ENCODE measurements around the gene DNAJC18. TPM values are rescaled to one million over a fixed set of nuclear protein-coding genes. Genes with fewer than 3 reads are reported as not detected.

Gene DNAJC18
- total RNA-seq, 1 experiment from 2014 or later = 12.5 TPM

DNA sequence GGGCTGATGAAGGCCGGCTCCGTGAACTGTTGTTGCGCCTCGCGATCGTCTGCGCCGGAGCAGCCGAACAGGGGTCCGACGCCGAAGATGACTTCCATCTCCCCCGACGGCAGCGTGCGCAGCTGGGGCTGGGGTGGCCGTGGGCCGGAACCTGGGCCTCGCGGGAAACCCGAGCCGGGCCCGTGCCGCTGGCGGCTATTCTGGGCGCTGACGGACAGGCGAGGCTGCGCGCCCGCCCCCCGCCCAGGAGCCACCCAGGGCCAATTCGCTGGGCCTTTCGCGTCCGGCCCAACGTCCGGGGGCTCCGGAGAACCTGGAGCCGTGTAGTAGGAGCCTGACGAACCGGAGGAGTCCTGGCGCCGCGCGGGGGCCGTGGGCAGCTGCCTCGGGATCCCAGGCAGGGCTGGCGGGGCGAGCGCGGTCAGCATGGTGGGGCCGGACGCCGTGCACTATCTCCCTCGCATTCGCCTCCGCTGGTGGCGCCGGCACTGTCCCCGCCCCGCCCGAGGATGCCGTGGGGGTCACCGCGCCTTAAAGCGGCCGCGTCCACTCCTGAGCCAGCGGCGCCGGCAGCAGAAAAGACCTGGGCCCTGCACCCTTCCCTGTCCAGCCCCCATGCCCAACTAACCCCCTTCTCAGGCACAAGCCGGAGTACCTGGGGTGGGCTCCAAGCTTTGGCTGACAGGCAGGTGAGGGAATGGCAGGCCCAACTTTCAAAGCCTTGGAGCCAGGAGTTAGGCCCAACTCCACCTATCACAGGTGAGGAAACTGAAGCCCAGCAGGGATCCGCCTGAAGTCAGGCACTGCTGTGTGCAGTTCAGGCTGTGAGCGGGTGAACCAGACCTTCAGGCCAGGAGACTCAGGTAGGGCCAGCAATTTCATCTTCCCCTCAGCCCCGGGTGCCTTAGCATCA, 44.4 kb downstream of the DNAJC18 start, which contains the start of gene PROB1:
PROB1 (minus strand) TSS at position 451 of the 913 bp plus-strand sequence; CDS start at position 428, 23 bp downstream.
- Histone ChIP-seq H3K4me1 (peaks cover 22% of the 10 kb centered on the region), H3K27me3 (replicated peaks; ENCODE audit: control insufficient read depth, insufficient read depth, low read length) (no peaks in the 10 kb centered on the region), H3K4me3 (ENCODE audit: low read depth, low read length) (no peak within 1 kb of the TSS), H3K36me3 (ENCODE audit: control insufficient read depth, insufficient read depth, low read length) (no peaks in the 10 kb centered on the region; the same call in 1 of the 2 replicates), H3K9me3 (no peaks in the 10 kb centered on the region)
- ChIA-PET POLR2A (interaction anchor here (0.6 kb wide), 1 partner anchor 102 kb away, joined by 7 read pairs; no protein-coding TSS in a partner anchor), CTCF (no interaction called here)
- Mint-ChIP-seq H3K27me3 (ENCODE audit: insufficient read depth, unreplicated experiment) (no peaks in the 10 kb centered on the region), H3K4me1 (ENCODE audit: low read depth, unreplicated experiment) (peaks cover 9% of the 10 kb centered on the region), H3K4me3 (ENCODE audit: unreplicated experiment) (no peak within 1 kb of the TSS), H3K9me3 (ENCODE audit: unreplicated experiment) (no peaks in the 10 kb centered on the region), H3K27ac (ENCODE audit: unreplicated experiment) (no peak within 1 kb of the TSS), H3K36me3 (ENCODE audit: insufficient read depth, unreplicated experiment) (peaks cover 20% of the 10 kb centered on the region)
- no TSS peak for BruUV-seq (replicated peaks)
- intact Hi-C loops (cut with micrococcal nuclease; ENCODE audit: unreplicated experiment) = no loop called here
- TF ChIP-seq, protein P1, sequence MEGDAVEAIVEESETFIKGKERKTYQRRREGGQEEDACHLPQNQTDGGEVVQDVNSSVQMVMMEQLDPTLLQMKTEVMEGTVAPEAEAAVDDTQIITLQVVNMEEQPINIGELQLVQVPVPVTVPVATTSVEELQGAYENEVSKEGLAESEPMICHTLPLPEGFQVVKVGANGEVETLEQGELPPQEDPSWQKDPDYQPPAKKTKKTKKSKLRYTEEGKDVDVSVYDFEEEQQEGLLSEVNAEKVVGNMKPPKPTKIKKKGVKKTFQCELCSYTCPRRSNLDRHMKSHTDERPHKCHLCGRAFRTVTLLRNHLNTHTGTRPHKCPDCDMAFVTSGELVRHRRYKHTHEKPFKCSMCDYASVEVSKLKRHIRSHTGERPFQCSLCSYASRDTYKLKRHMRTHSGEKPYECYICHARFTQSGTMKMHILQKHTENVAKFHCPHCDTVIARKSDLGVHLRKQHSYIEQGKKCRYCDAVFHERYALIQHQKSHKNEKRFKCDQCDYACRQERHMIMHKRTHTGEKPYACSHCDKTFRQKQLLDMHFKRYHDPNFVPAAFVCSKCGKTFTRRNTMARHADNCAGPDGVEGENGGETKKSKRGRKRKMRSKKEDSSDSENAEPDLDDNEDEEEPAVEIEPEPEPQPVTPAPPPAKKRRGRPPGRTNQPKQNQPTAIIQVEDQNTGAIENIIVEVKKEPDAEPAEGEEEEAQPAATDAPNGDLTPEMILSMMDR (IDR thresholded peaks at IDR 0.05; ENCODE audit: insufficient read depth in 1 of 2, low read depth in 1 of 2, low read length in 1 of 2, severe bottlenecking in 1 of 2, unreplicated experiment in 1 of 2) = no peak
- no peak for DNase-seq

DNA sequence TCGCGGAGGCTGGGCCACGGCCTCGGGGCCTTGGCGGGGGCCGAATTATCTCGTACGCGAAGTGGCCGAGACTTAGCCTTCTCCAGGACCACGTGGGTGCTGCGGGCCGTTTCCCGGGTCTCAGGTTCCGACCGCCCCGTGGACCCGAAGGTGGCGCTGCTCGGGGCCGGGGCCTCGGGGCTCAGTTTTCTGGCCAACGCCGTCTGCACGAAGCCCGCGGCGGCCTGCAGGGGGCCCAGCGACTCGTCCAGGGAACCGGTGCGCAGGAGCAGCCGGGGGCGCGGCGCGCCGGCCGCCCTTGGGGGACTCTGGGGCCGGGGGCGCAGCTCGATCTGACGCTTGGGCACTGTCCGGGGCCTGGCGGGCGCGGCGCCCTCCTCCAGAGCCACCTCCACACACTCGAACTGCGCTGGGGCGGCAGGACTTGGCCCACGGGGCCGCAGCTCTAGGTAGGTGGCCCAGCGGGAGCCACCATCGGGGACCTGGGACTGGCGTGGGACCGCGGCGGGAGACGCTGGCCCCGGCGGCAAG, 45.1 kb downstream of the DNAJC18 start:
- peaks cover 17% of the 10 kb centered on the region for H3K36me3 Mint-ChIP-seq (ENCODE audit: insufficient read depth, unreplicated experiment)
- H3K4me1 Mint-ChIP-seq (ENCODE audit: low read depth, unreplicated experiment) = peaks cover 9% of the 10 kb centered on the region
- TF ChIP-seq, protein P1 (IDR thresholded peaks at IDR 0.05; ENCODE audit: insufficient read depth in 1 of 2, low read depth in 1 of 2, low read length in 1 of 2, severe bottlenecking in 1 of 2, unreplicated experiment in 1 of 2) = no peak
- no peaks in the 10 kb centered on the region for H3K27me3 Mint-ChIP-seq (ENCODE audit: insufficient read depth, unreplicated experiment)
- H3K4me1 ChIP-seq = peaks cover 22% of the 10 kb centered on the region
- no peak overlapping the region for H3K4me3 ChIP-seq (ENCODE audit: low read depth, low read length)
- ChIA-PET CTCF (no interaction called here), POLR2A (no interaction called here)
- no peak overlapping the region for H3K27ac Mint-ChIP-seq (ENCODE audit: unreplicated experiment)
- no peaks in the 10 kb centered on the region for H3K9me3 Mint-ChIP-seq (ENCODE audit: unreplicated experiment)
- no peaks in the 10 kb centered on the region for H3K9me3 ChIP-seq
- H3K36me3 ChIP-seq (ENCODE audit: control insufficient read depth, insufficient read depth, low read length) = no peaks in the 10 kb centered on the region; the same call in 1 of the 2 replicates
- intact Hi-C loops (cut with micrococcal nuclease; ENCODE audit: unreplicated experiment) = no loop called here
- H3K27me3 ChIP-seq (replicated peaks; ENCODE audit: control insufficient read depth, insufficient read depth, low read length) = no peaks in the 10 kb centered on the region
- H3K4me3 Mint-ChIP-seq (ENCODE audit: unreplicated experiment) = no peak overlapping the region
- no peak for DNase-seq
- no TSS peak for BruUV-seq (replicated peaks)

DNA sequence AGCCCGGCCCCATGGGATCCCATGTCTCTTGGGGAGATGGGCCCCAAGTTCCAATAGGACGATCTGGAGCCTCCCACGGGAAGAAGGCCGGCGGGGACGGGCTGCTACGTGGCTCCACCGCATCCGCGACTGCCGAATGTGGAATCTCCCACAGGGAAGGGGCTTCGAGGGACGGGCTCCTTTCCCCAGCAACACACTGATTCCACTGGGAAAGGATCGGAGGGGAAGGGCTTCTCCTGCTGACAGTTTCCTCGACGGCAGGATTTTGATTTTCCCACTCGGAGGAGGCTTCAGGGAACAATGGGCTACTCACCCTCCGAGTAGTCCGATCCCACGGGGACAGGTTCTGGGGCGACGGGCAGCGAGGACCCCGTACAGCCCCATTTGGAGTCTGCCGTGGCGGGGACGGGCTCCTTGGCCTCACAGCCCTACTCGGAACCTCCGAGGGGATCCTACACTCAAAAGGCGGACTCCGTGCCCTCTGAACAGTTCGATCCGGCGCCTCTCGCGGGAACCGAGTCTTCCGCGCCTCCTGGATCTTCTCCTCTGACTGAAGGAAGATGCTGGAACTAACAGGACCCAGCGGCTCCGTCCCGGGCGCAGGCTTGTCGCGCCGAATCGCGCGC, 45.7 kb downstream of the DNAJC18 start:
- CTCF ChIA-PET = interaction anchor here (0.6 to 1.2 kb wide), 3 partner anchors 25 to 262 kb away, joined by 3 to 8 read pairs (median 5); partner anchors contain the start of gene PAIP2
- peaks cover 22% of the 10 kb centered on the region for H3K4me1 ChIP-seq
- no peaks in the 10 kb centered on the region for H3K9me3 ChIP-seq
- no peak for DNase-seq
- POLR2A ChIA-PET = interaction anchor here (0.6 to 1.0 kb wide), 2 partner anchors 10 to 51 kb away, joined by 4 read pairs; partner anchors contain the start of gene SPATA24
- Mint-ChIP-seq H3K27me3 (ENCODE audit: insufficient read depth, unreplicated experiment) (no peaks in the 10 kb centered on the region), H3K4me1 (ENCODE audit: low read depth, unreplicated experiment) (peaks cover 9% of the 10 kb centered on the region), H3K9me3 (ENCODE audit: unreplicated experiment) (no peaks in the 10 kb centered on the region), H3K4me3 (ENCODE audit: unreplicated experiment) (peak overlapping the region; percentile 82), H3K36me3 (ENCODE audit: insufficient read depth, unreplicated experiment) (peaks cover 14% of the 10 kb centered on the region), H3K27ac (ENCODE audit: unreplicated experiment) (peak overlapping the region; percentile 79)
- no peaks in the 10 kb centered on the region; the same call in 1 of the 2 replicates for H3K36me3 ChIP-seq (ENCODE audit: control insufficient read depth, insufficient read depth, low read length)
- intact Hi-C loops (cut with micrococcal nuclease; ENCODE audit: unreplicated experiment) = loop anchor here (1.0 kb wide), 2 partner anchors 10 to 51 kb away; no protein-coding TSS in a partner anchor
- no TSS peak for BruUV-seq (replicated peaks)
- no peaks in the 10 kb centered on the region for H3K27me3 ChIP-seq (replicated peaks; ENCODE audit: control insufficient read depth, insufficient read depth, low read length)
- TF ChIP-seq, protein P1 (IDR thresholded peaks at IDR 0.05; ENCODE audit: insufficient read depth in 1 of 2, low read depth in 1 of 2, low read length in 1 of 2, severe bottlenecking in 1 of 2, unreplicated experiment in 1 of 2) = no peak
- H3K4me3 ChIP-seq (ENCODE audit: low read depth, low read length) = peak overlapping the region; percentile 86

Measured in Caco-2 (cell line).